ENCODE measurements around the gene WDR36.
"Not testable (repeated sequence)": the region's sequence is repeated elsewhere in the genome, so short reads cannot be mapped to it uniquely, and the experiment has no call there.

Gene WDR36

DNA sequence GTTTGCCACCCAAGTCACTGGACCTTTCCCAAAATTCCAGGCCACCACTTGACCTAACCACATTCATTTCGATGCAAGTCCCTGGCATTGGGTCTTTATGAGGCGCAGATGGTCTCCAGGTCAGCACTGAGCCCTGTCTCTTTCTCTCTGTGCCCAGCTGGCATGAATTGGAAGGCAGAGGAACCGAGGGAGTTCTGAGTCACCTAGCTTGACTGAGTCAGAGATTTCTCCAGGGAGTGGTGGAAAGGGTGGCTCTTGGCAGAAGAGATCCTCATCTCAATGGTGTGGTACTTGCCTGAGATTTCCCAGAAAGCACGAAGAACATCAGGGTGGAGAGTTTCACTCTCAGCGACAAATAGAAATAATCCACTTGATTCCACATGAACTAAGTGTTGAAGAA, 43.8 kb downstream of the WDR36 start:
- DNase-seq (ENCODE audit: low read depth, low spot score): no peak

DNA sequence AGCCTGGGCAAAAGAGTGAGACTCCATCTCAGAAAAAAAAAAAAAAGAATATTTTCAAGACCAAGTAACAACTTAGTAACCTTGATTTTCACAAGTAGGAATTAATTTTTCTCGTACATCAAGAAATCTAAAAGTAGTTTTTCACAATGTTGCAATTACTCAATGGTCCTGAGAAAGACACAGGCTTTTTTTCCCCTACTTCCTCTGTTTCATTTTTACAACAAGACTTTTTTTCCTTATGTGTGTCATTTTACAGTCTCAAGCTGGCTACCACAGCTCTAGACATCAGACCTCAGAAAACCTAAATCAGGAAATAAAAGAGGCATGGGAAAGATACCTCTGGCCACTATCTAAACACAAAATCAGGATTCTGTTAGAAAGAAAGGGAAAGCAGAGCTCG, 45.9 kb downstream of the WDR36 start:
- no peak for DNase-seq (ENCODE audit: low read depth, low spot score)

DNA sequence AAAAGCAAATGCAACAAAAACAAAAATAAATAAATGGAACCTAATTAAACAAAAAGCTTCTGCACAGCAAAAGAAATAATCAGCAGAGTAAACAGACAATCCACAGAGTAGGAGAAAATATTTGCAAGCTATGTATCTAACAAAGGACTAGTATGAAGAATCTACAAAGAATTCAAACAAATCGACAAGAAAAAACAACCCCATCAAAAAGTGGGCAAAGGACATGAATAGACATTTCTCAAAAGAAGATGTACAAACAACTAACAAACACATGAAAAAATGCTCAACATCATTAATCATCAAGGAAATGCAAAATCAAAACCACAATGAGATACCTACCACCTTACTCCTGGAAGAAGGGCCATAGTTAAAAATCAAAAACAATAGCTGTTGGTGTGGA, 49.3 kb downstream of the WDR36 start:
- not testable (repeated sequence) for DNase-seq (ENCODE audit: low read depth, low spot score)

DNA sequence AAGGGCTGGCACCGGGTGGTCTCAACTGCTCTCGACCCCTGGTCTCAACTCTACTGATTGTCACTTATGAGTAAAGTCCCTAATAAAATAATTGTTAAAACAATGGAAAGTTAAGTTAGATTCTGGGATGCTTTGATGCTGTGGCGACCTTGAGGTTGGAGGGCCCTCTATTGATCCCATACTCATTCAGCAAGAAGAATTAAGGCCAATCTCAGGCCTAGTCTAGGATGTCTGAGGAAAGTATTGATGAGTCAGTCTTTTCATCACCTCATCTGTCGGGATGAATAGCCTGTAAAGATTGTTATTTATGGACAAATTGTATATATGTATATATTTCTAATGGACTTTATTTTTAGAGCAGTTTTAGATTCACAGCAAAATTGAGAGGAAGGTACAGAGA, 50.8 kb downstream of the WDR36 start:
- no peak for DNase-seq (ENCODE audit: low read depth, low spot score)

DNA sequence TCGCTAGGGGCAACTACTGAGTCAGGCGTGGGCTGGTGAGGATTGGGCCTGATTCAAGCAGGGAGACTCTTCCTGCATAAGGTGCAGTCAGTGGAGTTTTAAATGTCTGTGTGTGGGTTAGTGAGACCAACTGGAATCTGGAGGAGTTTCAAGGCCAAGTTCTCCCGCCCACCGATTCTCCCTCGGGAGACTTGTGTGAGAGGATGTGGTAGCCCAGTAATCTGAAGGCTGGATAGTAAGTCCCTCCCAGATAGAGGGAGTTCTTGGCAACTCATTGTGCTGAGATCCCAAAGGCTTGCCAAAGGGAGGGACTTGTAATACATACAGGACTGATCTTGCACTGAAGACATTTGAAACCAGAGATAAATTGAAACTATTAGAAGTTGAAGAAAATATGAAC, 51.8 kb downstream of the WDR36 start:
- no peak for DNase-seq (ENCODE audit: low read depth, low spot score)

DNA sequence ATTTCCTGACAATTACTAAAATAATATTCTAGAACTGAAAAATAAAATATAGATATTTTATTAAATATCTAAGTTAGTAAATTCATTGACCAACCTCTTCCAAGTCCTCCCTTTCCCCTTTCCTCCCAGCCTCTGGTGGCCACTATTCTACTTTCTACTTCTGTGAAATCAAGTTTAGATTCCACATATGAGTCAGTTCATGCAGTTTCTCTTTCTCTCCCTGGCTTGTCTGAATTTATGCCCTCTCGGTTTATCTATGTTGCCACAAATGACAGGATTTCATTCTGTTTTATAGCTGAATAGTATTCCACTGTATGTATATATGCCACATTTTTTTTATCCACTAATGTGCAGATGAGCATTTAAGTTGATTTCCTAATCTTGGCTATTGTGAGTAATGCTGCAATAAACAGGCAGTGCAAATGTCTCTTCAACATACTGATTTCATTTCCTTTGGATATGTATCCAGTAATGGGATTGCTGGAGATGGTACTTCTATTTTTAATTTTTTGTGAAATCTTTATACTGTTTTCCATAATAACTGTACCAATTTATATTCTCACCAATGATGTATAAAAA, 52.3 kb downstream of the WDR36 start:
- DNase-seq (ENCODE audit: low read depth, low spot score): no peak

DNA sequence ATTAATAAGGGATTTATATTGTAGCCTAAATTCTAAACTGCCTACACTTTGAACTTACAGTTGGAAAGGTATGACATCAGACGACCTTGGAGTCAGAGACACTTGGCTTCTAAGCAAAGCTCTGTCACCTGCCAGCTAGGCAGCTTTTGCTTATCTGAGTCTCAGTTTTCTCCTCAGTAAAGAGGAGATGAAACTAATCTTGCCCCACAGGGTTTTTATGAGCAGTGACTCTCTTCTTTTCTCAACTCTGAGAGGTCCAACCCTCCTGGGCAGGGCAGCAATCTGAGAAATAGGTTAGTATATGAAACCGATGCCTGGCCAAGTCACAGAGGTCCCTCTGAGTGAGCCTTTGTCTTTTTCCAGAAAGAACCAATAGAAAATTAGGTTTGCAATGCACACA, 53.9 kb downstream of the WDR36 start:
- DNase-seq (ENCODE audit: low read depth, low spot score): no peak

DNA sequence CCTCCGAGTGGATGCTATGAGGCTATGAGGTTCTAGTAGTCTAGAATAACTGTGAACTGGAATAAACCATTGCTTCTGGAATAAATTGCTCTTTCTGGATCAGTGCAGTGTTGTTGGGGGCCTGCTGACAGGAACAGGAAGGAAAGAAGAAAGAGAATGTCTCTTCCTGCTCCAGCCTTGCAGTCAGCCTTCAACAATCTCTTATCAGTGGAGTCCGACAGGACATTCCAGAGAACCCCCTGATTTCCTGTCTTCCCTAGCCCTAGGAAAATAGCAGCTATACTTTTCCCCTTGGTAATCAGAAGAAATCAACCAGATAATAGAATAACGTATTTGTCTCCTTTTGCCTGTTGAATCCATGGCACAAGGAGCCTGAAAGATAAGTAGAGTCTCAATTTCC, 55.4 kb downstream of the WDR36 start:
- no peak for DNase-seq (ENCODE audit: low read depth, low spot score)

DNA sequence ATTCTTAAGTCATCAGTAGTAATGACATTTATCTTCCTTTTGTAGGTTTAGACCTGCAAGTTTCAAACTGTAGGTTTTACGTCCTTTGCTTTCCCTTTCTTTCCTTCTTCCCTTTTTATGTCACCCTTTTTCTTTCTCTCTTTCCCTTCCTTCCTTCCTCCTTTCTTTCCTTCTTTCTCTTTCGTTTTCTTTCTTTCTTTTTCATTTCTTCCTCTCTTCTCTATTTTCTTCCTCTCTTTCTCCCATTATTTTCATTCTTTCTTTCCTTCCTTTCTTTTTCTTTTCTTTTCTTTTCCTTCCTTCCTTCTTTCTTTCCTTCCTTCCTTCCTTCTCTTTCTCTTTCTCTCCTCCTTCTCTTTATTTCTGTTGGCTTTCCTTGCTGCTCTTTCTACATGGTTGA, 59.9 kb downstream of the WDR36 start:
- no peak for DNase-seq (ENCODE audit: low read depth, low spot score)

DNA sequence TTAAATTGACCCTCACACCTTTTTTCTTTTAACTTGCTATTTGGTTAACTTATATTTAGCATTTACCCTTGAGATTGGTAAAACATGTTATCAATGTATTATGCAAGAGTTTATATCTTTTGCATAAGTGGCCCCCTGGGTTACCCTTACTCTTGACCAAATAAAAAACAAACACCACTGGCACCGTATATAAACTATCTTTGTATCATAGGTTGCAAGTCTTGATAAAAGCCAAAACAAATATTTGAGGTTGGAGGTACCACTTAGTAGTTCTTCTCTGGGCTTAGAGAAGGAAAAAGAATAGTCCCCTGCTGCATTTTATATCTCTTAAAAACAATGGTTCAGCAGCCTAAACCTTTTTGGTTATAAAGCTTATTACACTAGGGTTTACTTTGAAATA, 61.3 kb downstream of the WDR36 start:
- DNase-seq (ENCODE audit: low read depth, low spot score): no peak

DNA sequence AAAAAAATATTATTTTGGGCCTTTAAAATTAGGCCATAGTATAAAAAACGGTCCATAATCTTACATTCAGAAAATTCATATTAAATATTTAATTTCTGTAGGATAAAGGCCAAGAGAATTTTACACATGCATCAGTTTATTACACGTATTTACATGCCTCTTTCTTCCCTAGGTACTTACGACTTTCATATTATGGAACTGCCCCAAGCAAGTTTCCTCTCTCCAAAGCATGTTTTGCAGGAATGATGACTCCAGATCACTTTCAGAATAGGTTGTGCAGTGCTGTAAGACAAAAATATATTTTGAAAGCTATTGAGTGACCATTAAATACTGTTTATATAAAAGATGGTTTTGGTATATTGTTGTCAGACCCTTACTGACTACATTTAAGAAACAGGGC, 61.8 kb downstream of the WDR36 start:
- no peak for DNase-seq (ENCODE audit: low read depth, low spot score)

DNA sequence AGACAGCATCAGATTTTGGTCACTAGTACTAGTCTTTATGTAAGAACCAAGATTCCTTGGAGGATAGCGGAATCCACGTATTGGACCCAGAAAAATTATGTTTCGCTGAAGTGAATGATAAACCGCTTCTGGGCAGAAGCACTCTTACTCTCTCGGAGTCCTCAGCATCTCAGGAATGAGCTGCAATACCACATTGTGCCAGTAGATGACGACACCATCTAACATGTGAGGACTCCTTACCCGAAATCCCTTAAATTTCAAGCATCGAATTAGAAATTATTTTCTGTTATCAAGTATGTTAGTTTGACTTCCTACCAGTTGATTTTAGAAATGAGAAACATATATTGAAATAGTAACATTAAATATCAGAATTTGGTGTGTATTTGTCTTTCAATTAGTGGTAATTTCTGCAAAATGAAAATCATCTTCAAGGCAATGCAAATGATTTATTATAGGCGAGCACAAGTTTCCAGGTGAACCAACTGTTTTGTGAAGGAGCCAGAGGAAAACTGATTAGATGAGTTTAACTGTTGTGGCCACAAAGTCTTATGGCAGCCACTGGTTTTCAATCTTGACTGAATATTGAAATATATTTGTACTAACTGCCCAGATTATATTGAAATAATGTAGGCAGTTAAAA, 66.1 kb downstream of the WDR36 start:
- no peak for DNase-seq (ENCODE audit: low read depth, low spot score)

DNA sequence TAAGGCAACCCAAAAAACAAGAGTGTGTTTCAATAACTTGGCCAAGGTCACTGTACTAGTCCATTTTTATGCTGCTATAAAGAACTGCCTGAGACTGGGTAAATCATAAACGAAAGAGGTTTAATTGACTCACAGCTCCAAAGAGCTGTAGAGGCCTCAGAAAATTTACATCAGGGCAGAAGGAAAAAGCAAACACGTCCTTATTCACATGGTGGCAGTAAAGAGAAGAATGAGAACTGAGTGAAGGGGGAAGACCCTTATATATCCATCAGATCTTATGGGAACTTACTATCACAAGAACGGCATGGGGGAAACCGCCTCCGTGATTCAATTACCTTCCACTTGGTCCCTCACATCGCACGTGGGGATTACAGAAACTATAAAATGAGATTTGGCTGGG, 67.7 kb downstream of the WDR36 start:
- no peak for DNase-seq (ENCODE audit: low read depth, low spot score)

DNA sequence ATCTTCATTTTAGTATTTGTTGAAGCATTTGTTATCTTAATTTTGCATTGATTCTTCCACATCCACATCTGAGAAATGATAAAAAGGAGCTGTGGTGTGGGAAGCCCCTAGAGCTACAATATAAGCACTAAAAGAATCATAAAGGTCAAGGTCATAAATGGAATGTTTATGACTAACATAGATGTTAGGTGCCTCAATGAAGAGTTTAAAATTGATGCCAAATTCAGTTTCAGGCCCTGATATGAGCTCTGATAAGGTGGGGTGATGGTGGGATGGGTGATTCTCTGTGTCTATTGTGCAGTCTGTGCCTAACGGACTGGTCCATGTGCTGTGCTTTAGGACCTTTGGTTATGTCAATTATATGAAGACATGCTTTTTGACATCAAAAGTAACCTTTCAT, 70.9 kb downstream of the WDR36 start:
- DNase-seq (ENCODE audit: low read depth, low spot score): no peak

DNA sequence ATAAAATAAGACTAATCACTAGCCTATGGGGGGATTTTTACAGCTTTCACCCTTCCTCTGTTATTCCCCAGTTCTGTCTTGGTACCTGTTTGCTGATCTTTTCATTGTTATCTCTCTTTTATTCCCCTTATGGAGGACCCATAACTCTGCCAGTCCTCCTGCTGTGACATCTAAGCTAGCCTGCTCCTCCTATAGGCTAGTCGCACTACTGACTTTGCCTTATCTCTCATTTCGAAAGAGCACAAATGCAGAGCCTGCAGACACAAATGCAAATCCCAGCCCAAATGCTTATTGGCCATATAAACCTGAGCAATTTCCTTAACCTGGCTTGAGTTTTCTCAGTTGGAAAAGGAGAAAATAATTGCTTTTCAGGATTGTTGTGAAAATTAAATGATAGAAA, 72.9 kb downstream of the WDR36 start:
- DNase-seq (ENCODE audit: low read depth, low spot score): no peak

DNA sequence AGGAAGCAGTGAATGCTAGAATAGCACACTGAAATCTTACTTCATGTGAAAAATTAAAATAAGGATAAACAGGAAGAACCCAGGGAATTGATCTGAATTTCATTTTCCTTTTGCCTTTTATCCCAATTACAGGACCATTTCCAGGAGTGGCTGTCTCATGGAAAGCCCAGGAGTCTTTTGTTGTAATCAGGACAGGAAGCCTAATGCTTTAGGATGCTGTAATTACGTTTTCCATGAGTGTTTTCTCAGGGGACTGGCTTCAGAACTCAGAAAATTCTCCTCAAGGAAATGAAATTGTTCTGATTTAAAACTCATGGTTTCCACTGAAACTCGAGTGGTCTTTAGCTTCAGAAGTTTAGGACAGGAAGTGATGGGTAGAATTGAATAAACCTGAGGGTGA, 75.4 kb downstream of the WDR36 start:
- no peak for DNase-seq (ENCODE audit: low read depth, low spot score)

DNA sequence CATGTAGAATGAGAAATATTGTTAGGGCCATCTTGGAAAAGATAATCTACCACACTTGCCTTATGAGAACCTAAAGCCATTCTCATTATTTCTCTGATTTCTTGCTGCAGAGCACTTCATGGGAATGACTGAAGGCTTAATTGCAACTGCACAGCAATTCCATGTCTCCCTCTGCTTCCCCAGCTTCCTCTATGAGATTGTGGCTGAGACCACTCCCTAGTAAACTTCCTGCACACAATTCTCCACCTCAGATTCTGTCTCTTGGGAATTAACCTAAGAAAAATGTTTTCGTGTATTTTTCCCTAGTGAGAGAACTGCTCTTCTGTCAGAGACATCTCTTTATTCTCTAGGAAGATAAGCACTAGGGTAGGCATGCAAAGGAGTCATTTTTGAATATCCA, 76.5 kb downstream of the WDR36 start:
- DNase-seq (ENCODE audit: low read depth, low spot score): no peak

DNA sequence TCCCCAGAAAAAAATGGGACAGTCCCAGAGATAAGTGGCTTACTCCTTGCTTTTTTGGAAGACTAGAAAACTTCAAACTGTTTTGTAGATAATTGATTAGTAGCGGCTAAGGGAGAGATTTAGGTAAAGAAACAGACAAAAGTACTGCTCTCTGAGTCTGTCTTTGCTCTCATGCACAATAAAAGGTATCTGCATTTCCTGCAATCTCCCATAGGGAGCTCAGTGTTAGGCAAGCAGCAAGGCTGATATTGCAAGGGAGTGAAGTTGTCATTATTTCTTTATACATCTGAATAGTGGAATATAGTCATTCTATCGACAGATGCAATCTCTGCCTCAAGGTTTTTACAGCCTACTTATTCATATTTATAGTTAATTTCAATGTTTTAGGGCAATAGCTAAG, 77.1 kb downstream of the WDR36 start:
- DNase-seq (ENCODE audit: low read depth, low spot score): no peak

DNA sequence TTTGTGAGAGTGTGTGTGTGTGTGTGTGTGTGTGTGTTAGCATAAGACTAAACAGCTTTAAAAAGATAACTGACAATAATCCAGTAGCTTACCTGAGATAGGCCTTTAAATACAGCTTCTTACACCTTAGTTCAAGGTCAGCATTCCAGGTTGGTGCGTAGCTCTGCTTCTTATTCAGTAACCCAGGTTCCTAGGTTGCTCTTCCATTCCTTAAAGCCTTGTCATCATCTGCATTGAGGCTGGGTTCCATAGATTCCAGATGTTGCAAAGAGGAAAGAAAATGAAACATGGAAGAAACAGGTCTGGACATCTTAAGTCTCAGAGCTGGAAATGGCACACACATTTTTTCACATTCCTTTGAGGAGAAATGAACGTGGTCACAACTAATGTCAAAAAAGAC, 78.1 kb downstream of the WDR36 start:
- DNase-seq (ENCODE audit: low read depth, low spot score): no peak

DNA sequence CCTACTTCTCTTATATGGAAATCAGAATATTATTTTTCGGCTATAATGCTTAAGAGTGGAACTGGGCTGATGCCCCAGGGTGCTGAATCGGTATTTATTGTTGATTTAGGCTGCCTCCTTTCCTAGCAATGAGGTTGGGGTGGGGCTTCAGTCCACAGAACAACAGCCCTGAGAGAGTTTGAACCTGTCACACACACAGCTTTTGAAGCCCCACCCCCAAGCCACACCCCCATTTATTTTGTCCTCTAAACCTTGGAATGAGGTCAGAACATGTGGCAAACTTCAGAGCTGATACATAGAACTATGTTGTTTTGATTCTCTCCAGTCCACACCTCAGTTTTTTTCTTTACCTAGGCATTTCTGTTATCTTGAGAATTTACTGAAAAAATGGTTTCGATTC, 80.4 kb downstream of the WDR36 start:
- peak; percentile 25 for DNase-seq (ENCODE audit: low read depth, low spot score)

DNA sequence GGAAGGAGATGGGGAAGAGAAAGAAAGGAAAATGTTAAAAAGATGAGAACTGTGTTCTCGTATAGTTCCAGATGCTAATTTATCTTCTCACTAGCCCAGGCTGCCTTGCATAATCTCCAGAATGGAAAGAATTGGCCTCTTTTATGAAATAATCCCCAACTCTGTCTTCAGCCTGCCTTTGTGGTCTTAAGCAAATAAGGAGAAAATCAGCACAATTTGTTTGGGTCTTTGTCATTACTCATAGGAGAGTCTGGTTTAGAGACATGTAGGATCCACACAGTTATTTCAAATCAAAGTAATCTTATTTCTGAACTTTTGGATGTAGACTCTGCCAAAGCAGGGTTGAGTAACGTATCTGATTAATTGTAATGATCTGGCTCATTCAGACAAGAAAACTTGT, 81.3 kb downstream of the WDR36 start:
- DNase-seq (ENCODE audit: low read depth, low spot score): no peak
